GM23248 (cell line): ENCODE measurements around the gene EDC3.

Experiments
- EZH2 ChIP-seq: fragments of 200-600 bp; sonication (generic); IDR thresholded peaks from 2 replicates; pipeline ENCODE4 v1.6.1; 2018; ENCODE audit warnings: antibody characterized with exemption, mild to moderate bottlenecking; ENCODE audit not compliant: insufficient read depth, poor library complexity, severe bottlenecking
- EZH2phosphoT487 ChIP-seq: fragments of 200-600 bp; sonication (generic); IDR thresholded peaks from 2 replicates; pipeline ENCODE4 v1.6.1; 2018; ENCODE audit warnings: antibody characterized with exemption, moderate library complexity, mild to moderate bottlenecking, low read depth; ENCODE audit not compliant: insufficient read depth

GRCh38 chr15:74610302-74610951, 85.4 kb downstream of the EDC3 start:
- TF ChIP-seq EZH2 (no peak), EZH2phosphoT487 (no peak)
